H4 (cell line): ENCODE measurements around the gene PPP5C. TPM values are rescaled to one million over a fixed set of nuclear protein-coding genes. Genes with fewer than 3 reads are reported as not detected.
"Not testable (repeated sequence)": the region's sequence is repeated elsewhere in the genome, so short reads cannot be mapped to it uniquely, and the experiment has no call there.

Source experiments
- DNase-seq: peaks from one replicate; pipeline ENCODE4 v3.0.0-alpha.2; 2015; ENCODE audit warnings: low spot score
- total RNA-seq: library from RNA; depleted of rRNA; stranded (reverse); fragments of >200 nt; shearing (Covaris generic); gene quantifications from 2 replicates; pipeline ENCODE4 v1.2.3, GENCODE V29; 2014

The PPP5C gene
- total RNA-seq, 1 experiment from 2014 or later = 59.1 TPM

DNA sequence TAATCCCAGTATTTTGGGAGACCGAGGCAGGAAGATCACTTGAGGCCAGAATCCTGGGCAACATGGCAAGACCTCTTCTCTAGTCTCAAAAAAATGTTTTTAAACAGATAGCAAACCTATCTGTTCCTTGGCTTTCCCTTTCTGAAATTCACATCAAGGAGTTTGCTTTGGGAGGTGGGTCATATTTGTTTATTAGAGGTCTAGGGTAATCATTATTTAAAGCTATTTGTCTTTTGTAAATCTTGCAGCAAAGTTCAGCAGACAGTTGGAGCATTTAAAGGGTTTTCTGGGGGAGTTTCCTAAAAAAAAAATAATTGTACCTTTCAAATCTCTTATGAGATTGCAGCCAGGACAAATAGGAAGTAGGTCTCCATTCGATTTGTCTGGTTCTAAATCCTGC is 17.5 kb downstream of the PPP5C start:
- DNase-seq = no peak

DNA sequence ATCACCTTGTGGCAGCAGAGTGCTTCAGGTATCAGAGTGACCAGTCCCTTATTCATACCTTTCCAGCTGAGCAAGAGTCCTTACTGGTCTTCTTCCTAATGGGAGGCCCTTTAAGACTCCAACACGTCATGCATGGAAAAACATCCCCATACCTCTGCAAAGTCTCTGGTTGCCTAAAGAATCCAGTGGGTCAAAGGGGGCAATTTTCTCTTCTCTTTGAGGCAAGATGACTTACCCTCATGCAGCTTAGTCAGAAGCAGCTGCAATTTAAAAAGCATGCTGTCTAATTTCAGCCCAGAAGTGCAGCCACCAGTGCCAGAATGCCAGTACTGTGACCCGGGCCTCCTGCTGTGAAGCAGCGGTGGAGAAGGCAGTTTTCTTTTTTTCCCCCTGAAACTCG is 18.7 kb downstream of the PPP5C start:
- no peak for DNase-seq

DNA sequence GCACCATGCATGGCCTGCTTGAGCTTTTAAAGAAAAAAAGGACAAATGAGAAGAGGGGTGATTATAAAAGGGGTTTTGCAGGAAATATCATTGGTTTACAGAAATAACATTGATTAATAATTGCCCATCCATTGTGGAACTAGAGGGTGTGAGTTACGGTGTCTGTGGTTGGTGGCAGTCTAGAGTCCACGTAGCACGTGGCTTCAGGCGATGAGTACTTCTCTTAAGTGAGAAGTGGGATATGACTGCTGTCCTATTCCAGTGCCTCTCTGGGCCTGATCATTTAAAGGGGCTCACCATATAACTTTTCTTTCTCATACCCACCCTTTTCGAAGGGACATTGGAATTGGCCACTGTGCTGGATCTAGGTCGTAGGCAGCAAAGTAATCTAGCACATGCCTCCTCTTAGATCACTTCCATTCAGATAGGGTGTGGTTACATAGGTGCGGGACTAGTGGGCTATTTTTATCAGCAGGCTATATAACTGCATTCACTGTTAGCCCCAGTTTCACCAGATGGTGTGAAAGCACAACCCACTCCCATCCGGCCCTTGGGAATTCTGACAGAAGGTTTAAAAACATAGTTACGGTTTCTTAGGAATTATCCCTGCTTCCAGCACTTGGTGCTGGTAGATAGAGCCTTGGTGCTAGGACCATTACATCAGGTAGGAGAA is 19.9 kb downstream of the PPP5C start:
- DNase-seq = no peak

DNA sequence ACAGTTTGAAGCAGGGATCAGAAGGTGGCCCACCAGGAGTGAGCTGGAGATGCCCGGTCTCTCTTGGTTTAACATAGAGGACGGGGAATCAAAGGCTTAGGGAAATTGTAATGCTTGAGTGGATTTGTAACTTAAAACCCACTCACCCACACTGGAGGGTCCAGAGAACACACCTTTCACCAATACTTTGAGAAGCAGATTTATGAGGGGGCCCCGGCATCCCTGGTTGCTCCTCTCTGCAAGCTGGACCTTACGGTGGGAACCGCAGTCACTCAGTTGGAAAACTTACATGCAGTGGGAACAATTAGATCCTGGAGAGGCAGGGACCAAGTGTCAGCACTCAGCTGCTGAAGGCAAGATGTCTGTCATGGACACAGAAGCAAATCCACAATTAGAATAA is 20.5 kb downstream of the PPP5C start:
- no peak for DNase-seq

DNA sequence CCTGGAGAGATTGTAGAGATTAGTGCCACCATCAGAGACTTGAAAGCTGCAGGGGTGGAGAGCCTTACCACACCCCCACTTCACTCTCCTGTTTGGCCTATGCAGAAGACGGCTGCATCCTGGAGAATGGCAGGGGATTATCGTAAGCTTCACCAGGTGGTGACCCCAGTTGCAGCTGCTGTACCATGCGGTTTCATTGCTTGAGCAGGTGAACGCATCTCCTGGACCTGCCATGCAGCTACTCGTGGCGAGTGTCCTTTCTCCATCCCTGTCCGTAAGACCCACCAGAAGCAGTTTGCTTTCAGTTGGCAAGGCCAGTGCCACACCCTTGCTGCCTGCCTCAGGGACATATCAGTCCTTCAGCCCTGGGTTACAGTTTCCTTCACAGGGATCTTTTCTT is 21.2 kb downstream of the PPP5C start:
- DNase-seq = no peak

DNA sequence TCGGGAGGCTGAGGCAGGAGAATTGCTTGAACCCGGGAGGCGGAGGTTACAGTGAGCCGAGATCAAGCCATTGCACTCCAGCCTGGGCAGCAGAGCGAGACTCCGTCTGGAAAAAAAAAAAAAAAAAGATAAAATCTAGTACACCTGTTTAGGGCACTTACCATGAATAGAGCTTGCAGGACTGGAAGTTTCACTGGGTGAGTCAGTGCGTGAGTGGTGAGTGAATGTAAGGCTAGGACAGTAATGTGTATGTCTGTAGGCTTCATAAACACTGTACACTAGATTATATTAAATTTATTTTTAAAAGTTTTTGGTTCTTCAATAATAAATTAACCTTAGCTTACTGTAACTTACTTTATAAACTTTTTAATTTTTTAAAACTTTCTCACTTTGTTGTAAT is 22.9 kb downstream of the PPP5C start:
- DNase-seq = no peak

DNA sequence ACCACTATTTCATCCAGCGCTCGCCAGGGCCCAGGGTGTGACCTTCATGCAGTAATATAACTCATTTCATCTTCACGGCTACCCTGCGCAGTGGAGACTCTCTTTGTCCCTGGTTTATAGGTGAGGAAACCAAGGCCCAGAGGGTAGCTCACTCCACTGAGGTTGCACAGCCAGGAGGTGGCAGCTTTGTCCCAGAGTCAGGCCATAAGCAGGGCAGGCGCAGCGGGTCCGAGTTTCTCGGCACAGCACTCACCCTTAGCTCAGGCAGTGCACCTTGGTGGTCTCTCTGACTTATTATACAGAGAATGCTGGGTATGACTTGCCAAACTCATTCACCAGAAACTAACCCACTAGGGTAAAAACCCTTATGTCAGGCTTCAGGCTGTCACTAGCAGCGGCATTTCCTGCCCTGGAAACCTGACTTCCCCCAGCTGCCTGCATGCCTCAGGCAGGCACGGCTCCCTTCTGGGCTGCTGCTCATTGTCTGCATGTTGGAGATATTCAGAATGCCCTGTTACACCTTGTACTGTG is 24.5 kb downstream of the PPP5C start:
- DNase-seq = no peak

DNA sequence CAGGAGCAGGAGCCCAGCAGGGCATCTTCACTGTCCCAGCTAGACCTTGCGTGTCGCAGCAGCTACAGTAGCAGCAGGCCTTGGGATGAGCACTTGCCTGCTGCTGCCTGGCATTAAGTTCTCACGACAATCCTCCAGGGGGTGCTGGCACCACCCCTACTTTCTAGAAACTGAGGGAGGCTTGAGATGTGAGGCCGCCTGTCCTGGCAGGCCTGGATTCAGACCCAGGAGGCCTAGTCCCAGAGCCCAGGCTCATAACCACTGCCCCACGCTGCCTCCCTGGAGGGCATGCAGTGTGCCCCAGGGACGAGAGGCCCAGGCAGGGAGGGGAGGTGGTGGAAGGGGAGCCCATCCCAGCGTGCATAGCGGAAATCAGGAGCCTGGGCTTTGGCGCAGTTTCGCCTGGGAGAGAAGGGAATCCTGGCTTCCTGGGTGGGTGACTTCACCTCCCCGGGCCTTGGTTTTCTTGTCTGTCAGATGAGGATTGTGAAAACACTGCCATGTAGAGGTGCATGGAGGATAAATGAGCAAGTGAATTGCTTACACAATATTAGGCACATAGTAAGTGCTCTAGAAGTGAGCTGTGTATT is 26.1 kb downstream of the PPP5C start:
- peak; percentile 49 for DNase-seq

DNA sequence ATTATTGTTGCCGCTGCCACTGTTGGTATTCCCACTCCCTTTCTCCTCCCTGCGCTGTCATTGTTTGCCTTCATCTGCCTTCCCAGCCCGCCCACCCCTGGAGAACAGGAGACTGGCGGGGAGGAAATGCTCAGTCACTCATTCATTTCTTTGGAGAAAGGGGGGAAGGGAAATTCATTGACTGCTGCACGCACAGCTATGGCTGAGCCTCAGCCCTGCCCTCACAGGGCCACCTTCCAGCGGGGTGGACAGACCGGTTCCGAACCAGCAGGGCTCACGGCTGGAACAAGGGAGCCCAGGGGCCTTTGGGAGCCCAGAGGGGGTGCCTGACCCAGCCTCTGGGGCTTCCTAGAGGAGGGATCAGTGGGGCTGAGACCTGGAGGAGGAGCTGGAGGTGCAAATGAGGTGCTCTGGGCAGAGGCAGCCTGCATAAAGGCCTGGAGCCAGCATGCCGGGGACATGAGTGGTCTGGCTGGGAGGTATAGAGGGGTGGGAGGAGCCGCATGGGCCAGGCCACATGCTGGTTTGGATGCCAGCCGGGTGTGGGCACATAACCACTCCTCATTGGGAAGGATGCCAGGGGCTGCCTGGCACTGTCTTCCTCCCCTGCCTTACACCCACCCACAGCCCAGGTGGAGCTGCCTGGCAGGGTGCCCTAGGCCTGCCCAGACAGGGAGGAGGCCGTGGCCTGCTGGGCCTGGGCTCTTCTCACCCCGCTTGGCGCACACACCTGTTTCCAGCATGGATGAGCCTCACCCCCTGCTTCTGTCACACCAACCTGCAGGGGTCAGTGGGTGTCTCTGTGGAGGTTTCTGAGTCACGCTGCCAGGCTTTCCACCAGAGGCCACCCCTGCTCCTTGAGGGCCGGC is 26.8 kb downstream of the PPP5C start:
- peak; percentile 97 for DNase-seq

DNA sequence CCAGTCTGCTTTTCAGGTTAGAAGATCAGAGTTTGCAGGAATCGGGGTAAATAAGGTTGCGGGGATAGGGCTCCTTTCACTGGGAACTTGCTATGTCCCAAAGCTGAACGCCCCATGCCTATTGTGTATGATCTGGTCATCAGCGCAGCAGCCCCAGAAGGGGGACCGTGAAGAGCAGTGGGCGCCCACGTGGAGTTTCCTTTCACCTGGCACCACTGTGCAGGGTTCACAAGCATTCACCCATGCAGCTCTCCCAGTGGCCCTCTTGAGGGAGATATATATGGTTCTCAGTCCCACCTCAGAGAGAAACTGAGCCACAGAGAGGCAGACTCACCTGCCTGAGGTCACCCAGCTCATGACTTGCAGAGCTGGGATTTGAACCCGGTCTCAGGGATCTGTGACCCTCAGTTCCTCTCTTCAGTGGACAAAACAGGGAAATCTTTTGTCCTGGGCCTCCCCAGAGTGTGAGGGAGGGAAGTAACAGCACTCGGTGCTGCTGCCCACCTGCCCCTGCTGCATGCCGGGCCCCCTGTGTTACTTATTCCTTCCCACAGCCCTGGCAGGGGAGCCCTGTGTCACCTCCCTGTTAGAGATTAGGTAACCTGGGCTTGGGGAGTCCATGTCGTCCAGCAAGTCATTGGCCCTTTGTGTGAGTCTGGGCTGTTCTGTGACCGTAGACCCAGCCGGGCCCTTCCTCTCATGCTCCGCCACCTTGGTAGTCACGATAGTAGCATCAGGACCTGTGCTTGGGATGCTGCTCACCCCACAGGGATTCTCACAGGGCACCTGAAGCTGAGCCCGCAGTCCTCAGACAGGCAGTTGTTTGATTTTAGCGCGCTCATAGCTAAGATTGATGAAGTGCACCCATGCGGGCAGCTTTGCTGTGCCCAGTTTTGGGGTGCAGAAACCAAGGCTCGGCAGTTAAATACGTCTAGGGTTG is 27.9 kb downstream of the PPP5C start:
- DNase-seq = no peak

DNA sequence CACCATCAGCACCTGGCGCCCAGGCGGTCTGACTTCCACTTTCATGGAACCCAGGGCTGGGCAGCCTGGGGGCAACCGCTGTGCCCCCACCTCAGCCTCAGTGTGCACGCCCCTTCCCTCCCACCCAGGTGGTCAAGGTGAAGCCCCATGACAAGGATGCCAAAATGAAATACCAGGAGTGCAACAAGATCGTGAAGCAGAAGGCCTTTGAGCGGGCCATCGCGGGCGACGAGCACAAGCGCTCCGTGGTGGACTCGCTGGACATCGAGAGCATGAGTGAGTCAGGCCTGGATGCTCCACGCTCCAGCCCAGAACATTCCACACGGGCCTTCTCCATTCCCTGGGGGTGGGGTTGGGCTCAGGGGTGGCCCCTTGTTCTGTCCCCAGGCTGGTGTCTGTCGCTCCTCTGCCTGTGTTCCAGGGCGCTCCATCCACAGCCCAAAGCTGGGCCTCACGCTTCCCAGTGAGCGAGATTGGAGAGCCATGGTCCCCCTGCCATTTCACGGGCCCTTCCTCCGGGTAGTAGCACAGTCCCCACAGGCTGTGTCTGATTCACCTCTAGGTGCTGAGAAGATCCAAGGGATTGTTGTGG is 28.7 kb downstream of the PPP5C start:
- not testable (repeated sequence) for DNase-seq

DNA sequence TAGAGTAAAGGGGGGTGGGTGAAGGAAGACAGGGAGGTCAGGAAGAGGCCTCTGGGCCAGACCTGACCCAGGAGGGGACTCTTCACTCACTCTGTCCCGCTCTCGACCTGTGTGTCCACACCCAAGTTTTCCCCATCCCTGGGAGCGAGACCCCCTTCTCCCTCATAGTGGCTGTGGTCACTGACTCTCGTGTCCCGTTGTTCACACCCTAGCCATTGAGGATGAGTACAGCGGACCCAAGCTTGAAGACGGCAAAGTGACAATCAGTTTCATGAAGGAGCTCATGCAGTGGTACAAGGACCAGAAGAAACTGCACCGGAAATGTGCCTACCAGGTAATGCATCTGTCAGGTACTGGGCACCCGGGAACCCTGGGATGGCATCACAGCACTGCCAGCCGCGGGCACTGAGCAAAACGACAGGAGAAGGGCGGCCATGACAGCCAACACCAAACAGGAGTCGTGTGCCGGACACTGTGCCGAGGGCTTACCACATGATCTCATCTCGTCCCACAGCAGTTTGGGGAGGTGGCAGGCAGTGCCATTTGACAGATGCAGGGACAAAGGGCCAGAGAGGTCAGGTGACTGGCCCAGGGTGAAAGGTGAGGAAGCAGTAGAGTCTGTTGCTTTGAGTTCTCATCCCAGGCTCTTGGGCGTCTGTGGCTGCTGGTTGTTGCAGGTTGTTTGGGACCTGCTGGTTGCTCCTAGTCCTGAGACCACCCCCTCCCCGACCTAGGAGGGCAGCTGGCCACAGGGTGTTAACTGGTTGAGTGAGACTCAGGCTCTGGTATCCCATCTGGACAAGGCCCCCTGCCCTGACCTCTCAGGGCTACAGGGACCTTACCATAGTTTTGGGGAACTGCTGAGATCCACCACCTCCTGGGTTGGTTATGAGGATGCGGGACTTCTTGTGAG is 29.6 kb downstream of the PPP5C start:
- DNase-seq = no peak

DNA sequence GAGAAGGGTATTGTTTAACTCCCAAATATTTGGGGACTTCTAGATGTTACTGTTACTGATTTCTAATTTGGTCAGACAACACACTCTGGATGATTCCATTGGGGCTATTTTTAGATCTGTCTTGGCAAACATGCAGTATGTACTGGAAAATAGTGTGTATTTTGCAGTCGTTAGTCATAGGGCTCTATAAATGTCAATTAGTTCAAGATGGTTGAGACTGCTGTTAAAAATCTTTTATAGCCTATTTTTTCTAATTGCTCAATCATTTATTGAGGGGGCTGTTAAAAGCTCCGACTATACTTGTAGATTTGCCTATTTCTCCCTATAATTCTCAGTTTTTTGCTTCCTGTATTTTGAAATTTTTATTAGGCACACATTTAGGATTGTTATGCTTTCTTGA is 31.4 kb downstream of the PPP5C start:
- DNase-seq = no peak

DNA sequence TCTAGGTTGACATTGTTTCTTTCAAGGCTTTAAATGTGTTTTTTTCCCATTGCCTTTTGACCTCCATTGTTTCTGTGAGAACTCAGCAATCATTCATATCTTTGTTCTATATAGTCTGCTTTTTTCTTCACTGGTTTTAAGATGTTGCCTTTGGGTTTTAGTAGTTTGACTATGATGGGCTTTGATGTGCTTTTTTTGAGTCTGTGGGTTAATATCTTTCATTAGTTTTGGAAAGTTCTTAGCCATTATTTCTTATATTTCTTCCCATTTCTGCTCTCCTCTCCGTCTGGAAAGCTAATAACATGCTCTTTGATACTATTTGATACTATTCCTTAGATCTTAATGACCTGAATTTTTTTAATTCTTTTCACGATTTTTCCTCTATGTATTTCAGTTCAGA is 33.8 kb downstream of the PPP5C start:
- DNase-seq = no peak

DNA sequence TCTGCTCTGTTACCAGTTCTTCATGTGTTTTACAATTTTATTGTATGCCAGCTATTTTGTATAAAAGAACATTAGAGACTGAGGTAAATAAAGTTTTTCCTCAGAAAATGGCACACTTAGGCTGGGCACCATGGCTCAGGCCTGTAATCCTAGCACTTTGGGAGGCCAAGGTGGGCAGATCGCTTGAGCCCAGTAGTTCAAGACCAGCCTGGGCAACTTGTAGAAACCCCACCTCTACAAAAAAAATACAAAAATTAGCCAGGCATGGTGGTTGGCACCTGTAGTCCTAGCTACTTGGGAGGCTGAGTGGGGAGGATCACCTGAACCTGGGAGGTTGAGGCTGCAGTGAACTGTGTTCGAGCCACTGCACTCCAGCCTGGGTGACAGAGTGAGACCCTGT is 34.5 kb downstream of the PPP5C start:
- no peak for DNase-seq

DNA sequence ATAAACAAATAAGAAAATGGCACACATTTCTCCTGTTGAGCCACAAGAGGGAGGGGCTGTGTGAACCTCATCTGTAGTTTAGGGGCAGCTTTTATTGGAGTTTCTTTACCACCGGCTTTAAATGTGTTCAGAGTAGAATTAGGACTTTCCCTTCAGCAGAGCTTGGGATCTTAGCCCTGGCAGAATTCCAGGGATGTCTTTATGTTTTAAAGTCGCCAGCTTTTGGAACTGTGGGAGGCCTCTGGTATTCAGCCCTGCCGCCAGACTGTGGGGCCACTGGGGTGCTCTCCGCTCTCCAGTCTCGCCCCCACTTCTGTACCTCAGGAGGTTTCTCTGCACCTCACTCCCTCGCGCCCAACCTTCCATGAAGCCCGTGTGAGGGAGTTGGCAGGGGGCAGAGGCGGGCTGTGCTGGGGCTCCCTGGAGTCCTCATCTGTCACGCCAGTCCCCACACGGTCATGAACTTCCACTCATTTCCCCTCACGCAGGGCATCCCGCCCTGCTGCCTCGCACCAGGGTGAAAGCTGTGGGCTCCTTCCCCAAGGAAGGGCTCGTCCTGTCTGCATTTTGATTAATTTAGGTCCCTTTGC is 35.0 kb downstream of the PPP5C start:
- DNase-seq = no peak

DNA sequence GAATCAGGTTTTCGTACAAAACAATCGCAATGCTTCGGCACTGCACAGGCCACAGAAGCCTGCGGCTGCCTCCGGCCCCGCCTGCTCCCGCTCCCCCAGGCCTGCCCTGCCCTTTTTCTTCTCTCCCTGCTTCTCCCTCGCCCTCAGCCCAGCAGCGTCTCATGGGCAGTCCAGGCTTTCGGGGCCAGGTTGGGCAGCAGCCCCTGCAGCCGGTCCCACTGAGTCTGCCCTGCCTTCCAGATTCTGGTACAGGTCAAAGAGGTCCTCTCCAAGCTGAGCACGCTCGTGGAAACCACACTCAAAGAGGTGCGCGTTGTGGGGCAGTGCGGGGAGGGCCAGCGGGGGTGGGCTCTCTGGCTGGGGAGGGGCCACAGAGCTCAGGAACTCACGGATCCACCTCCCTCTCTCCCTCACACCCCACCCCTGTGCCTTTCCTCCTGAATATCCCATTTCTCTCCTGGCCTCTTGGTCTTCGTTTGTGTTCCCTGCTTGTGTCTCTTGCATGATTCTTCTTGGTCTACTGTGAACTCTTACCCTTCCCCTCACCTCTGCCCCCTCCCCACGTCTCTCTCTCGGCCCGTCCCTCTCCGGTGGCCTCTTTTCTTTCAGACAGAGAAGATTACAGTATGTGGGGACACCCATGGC is 36.4 kb downstream of the PPP5C start:
- DNase-seq = no peak

DNA sequence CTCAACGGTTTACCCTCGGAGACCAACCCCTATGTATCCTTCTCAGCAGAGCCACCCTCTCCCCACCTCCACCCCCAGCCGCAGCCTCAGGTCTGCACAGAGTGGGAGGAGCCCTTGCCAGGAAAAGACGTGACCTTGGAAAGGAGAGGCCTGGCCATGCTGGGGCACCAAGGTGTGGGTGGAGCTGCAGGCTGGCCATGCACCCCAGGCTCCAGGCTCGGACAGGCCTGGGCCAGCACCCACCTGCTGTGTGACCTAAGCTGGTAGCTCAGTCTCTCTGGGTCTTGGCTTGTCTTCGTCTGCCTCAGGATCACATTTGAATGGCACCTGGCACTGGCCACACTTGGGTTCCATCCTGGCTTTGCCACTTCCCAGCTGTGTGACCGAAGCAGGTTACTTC is 37.0 kb downstream of the PPP5C start:
- DNase-seq = no peak

DNA sequence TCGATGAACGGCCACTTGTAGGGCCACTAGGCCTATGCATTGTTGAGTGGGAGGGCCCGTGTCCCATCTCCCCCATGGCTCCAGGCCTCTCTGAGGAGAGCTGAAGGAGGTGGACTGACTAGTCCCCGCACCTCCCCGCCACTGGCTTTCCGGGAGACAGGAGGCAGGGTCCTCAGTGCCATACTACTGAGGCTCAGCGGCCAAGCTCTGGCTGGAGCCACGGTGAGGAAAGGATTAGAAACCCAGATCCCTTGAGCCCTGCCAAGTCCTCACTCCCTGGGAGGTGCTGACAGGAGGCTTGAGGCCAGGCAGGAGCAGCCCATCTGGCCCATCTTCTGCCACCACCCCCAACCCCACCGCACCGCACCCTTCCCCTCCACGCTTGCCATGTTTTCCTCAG is 37.5 kb downstream of the PPP5C start:
- no peak for DNase-seq
